ENCODE results near the gene TP53I13. TPM values are rescaled to one million over a fixed set of nuclear protein-coding genes. Genes with fewer than 3 reads are reported as not detected.

Gene TP53I13
- total RNA-seq, 2 experiments from 2014 or later, result 20.8 to 27.5 TPM

DNA sequence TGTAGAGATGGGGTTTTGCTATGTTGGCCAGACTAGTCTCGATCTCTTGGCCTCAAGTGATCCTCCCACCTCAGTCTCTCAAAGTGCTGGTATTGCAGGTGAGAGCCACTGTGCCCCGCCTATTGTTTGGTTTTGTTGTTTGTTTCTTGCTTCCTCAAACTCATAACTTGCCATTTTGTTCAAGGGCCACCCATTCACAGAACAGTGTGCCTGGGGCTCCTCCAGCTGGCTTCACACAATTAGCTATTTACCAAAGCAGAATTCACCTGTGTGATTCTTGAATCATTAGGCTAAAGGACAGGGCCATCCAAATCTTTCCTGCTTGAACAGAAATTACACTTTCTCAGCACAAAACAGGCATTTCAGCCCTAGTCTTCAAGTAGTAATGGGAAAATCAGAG is 8.9 kb upstream of the TP53I13 start:
- Histone ChIP-seq H3K4me3 (ENCODE audit: low read depth, low read length, poor library complexity, severe bottlenecking) (peak overlapping the region; percentile 3), H3K4me2 (ENCODE audit: low read length) (peak overlapping the region; percentile 54), H3K27ac (ENCODE audit: low read depth, low read length, poor library complexity, severe bottlenecking) (peak overlapping the region; percentile 46), H4K20me1 (ENCODE audit: insufficient read depth, low read length) (no peaks in the 10 kb centered on the region), H3K36me3 (ENCODE audit: insufficient read depth, low read length) (no peaks in the 10 kb centered on the region), H3K4me1 (ENCODE audit: insufficient read depth, low read length, poor library complexity, severe bottlenecking) (peaks cover 55% of the 10 kb centered on the region), H3K9me3 (ENCODE audit: low read length) (no peaks in the 10 kb centered on the region), H3K9me2 (ENCODE audit: insufficient read depth, low read length) (no peaks in the 10 kb centered on the region), H2AFZ (ENCODE audit: low read length) (no peak overlapping the region), H3K79me2 (ENCODE audit: insufficient read depth, low read depth, low read length) (no peaks in the 10 kb centered on the region)
- ChIA-PET POLR2A (interaction anchor here (2.8 kb wide), 1 partner anchor 32 kb away, joined by 8 read pairs; no protein-coding TSS in a partner anchor), CTCF (ENCODE audit: unreplicated experiment) (interaction anchor here (1.0 kb wide), 1 partner anchor 189 kb away, joined by 3 read pairs; no protein-coding TSS in a partner anchor)
- DNase-seq (ENCODE audit: low spot score), result peak; percentile 33
- no peak for TF ChIP-seq EZH2phosphoT487 (IDR thresholded peaks at IDR 0.05; ENCODE audit: borderline replicate concordance, low read depth, low read length)
- intact Hi-C loops (cut with micrococcal nuclease; ENCODE audit: unreplicated experiment), result loop anchor here (10.0 kb wide), 2 partner anchors 185 to 415 kb away; no protein-coding TSS in a partner anchor
- BruUV-seq (replicated peaks), result no TSS peak

DNA sequence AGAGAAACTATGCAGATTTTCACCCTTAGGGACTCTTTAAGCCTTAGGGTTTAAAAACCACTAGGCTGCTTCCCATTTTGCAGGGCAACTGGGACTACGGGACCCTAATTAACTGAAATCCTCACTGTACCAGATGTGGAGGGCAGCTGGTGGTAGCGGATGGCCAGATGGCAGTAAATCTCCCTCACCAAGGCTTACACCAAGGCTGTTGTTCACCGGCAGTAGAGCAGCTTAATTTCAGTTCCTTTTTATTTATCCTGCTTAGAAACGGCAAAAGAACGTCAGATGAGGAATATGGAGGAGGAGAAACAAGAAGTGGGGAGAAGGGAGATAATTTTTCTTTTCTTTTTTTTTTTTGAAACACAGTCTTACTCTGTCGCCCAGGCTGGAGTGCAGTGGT is 8.2 kb upstream of the TP53I13 start:
- BruUV-seq (replicated peaks), result no TSS peak
- Histone ChIP-seq H3K4me1 (ENCODE audit: insufficient read depth, low read length, poor library complexity, severe bottlenecking) (peaks cover 55% of the 10 kb centered on the region), H3K4me3 (ENCODE audit: low read depth, low read length, poor library complexity, severe bottlenecking) (peak overlapping the region; percentile 3), H3K4me2 (ENCODE audit: low read length) (peak overlapping the region; percentile 54), H3K36me3 (ENCODE audit: insufficient read depth, low read length) (no peaks in the 10 kb centered on the region), H2AFZ (ENCODE audit: low read length) (peak overlapping the region; percentile 5; the same call in 1 of the 2 replicates), H3K9me2 (ENCODE audit: insufficient read depth, low read length) (no peaks in the 10 kb centered on the region), H3K79me2 (ENCODE audit: insufficient read depth, low read depth, low read length) (no peaks in the 10 kb centered on the region), H3K9me3 (ENCODE audit: low read length) (no peaks in the 10 kb centered on the region), H4K20me1 (ENCODE audit: insufficient read depth, low read length) (no peaks in the 10 kb centered on the region), H3K27ac (ENCODE audit: low read depth, low read length, poor library complexity, severe bottlenecking) (peak overlapping the region; percentile 46)
- DNase-seq (ENCODE audit: low spot score), result peak; percentile 78
- TF ChIP-seq EZH2phosphoT487 (IDR thresholded peaks at IDR 0.05; ENCODE audit: borderline replicate concordance, low read depth, low read length), result no peak
- TF ChIP-seq, protein P1, sequence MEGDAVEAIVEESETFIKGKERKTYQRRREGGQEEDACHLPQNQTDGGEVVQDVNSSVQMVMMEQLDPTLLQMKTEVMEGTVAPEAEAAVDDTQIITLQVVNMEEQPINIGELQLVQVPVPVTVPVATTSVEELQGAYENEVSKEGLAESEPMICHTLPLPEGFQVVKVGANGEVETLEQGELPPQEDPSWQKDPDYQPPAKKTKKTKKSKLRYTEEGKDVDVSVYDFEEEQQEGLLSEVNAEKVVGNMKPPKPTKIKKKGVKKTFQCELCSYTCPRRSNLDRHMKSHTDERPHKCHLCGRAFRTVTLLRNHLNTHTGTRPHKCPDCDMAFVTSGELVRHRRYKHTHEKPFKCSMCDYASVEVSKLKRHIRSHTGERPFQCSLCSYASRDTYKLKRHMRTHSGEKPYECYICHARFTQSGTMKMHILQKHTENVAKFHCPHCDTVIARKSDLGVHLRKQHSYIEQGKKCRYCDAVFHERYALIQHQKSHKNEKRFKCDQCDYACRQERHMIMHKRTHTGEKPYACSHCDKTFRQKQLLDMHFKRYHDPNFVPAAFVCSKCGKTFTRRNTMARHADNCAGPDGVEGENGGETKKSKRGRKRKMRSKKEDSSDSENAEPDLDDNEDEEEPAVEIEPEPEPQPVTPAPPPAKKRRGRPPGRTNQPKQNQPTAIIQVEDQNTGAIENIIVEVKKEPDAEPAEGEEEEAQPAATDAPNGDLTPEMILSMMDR (conservative IDR thresholded peaks at IDR 0.05; ENCODE audit: low read length), result no peak
- intact Hi-C loops (cut with micrococcal nuclease; ENCODE audit: unreplicated experiment), result loop anchor here (10.0 kb wide), 2 partner anchors 186 to 416 kb away; no protein-coding TSS in a partner anchor
- CTCF ChIA-PET (ENCODE audit: unreplicated experiment), result interaction anchor here (1.0 kb wide), 1 partner anchor 190 kb away, joined by 3 read pairs; no protein-coding TSS in a partner anchor
- POLR2A ChIA-PET, result interaction anchor here (2.8 kb wide), 1 partner anchor 32 kb away, joined by 8 read pairs; no protein-coding TSS in a partner anchor

DNA sequence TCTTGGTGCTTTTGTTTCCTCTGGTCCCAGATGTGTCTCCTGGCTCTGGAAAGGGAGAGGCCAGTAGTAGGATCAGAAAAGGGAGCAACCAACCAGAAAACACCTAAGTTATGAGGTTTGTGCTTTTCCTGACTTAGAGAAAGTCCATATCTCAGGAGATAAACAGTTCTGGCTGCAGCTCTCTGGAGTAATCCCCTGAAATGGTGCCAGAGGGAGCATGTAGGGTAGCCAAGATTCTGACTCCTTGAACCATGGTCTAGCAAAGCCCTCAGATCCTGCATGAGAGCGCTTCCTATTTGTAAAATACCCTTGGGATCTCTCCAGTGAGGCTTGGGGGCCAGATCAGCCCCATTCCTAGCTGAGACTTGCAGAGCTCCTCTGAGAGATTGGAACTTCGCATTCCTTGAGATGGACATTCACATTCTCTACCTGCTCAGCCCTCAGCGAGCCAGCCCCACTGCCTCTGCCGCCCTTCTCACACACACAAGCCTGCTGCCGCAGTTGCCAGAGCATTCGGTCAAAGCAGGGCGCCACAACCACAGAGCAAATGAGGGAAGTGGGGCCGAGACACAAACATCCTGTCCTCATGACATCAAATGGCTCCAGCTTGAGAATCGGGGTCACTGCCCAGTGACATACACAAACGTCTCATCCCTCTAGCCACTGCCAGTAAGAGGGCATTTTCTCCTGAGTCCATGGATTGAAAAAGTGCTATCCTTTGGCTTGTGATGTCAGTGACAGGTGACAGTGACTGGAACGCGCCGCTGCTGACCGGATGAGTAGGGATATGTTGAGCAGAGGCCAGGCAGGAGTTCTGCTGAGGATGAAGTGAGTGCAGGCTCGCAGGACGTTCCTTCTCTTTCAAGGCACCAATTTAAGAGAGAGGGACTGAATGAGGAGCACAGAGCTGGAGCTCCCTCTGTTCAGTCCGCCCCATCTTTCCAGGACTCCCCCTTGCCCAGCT is 6.7 kb upstream of the TP53I13 start:
- Histone ChIP-seq H4K20me1 (ENCODE audit: insufficient read depth, low read length) (no peaks in the 10 kb centered on the region), H3K4me2 (ENCODE audit: low read length) (peak overlapping the region; percentile 54), H3K27ac (ENCODE audit: low read depth, low read length, poor library complexity, severe bottlenecking) (no peak overlapping the region), H3K9me3 (ENCODE audit: low read length) (no peaks in the 10 kb centered on the region), H3K4me3 (ENCODE audit: low read depth, low read length, poor library complexity, severe bottlenecking) (no peak overlapping the region), H3K79me2 (ENCODE audit: insufficient read depth, low read depth, low read length) (no peaks in the 10 kb centered on the region), H2AFZ (ENCODE audit: low read length) (no peak overlapping the region), H3K36me3 (ENCODE audit: insufficient read depth, low read length) (no peaks in the 10 kb centered on the region), H3K9me2 (ENCODE audit: insufficient read depth, low read length) (no peaks in the 10 kb centered on the region), H3K4me1 (ENCODE audit: insufficient read depth, low read length, poor library complexity, severe bottlenecking) (peaks cover 68% of the 10 kb centered on the region)
- DNase-seq (ENCODE audit: low spot score), result peak; percentile 61
- CTCF ChIA-PET (ENCODE audit: unreplicated experiment), result no interaction called here
- BruUV-seq (replicated peaks), result no TSS peak
- TF ChIP-seq, protein P1 (conservative IDR thresholded peaks at IDR 0.05; ENCODE audit: low read length), result no peak
- no peak for TF ChIP-seq EZH2phosphoT487 (IDR thresholded peaks at IDR 0.05; ENCODE audit: borderline replicate concordance, low read depth, low read length)
- intact Hi-C loops (cut with micrococcal nuclease; ENCODE audit: unreplicated experiment), result loop anchor here (10.0 kb wide), 2 partner anchors 187 to 417 kb away; no protein-coding TSS in a partner anchor
- POLR2A ChIA-PET, result interaction anchor here (0.5 kb wide), 1 partner anchor 116 kb away, joined by 4 read pairs; no protein-coding TSS in a partner anchor
